ENCODE measurements around the gene ECT2.

Gene ECT2

GRCh38 chr3:172750368-172751174 lies at the start of gene ECT2:
Gene ECT2 (plus strand): TSS chr3:172750726. CDS start chr3:172754531, 3,805 bp downstream.
- TF ChIP-seq GATA2 (IDR thresholded peaks at IDR 0.05; ENCODE audit: low read depth, low read length): no peak
- TF ChIP-seq GATA3 (IDR thresholded peaks at IDR 0.05; ENCODE audit: low read depth, low read length): no peak

- no peak for TF ChIP-seq GATA3 (IDR thresholded peaks at IDR 0.05; ENCODE audit: low read depth, low read length)
- no peak for TF ChIP-seq GATA2 (IDR thresholded peaks at IDR 0.05; ENCODE audit: low read depth, low read length)
These were observed 49.5 kb upstream of the ECT2 start for GRCh38 chr3:172700936-172701455.

- TF ChIP-seq GATA2 (IDR thresholded peaks at IDR 0.05; ENCODE audit: low read depth, low read length) (no peak), GATA3 (IDR thresholded peaks at IDR 0.05; ENCODE audit: low read depth, low read length) (no peak)
These were observed 48.8 kb upstream of the ECT2 start for GRCh38 chr3:172701751-172702150.

- TF ChIP-seq GATA2 (IDR thresholded peaks at IDR 0.05; ENCODE audit: low read depth, low read length) (no peak), GATA3 (IDR thresholded peaks at IDR 0.05; ENCODE audit: low read depth, low read length) (no peak)
These were observed 48.3 kb upstream of the ECT2 start for GRCh38 chr3:172702256-172702655.

GRCh38 chr3:172704001-172704400 lies 46.5 kb upstream of the ECT2 start:
- no peak for TF ChIP-seq GATA3 (IDR thresholded peaks at IDR 0.05; ENCODE audit: low read depth, low read length)
- no peak for TF ChIP-seq GATA2 (IDR thresholded peaks at IDR 0.05; ENCODE audit: low read depth, low read length)

GRCh38 chr3:172705170-172705569 lies 45.4 kb upstream of the ECT2 start:
- TF ChIP-seq GATA3 (IDR thresholded peaks at IDR 0.05; ENCODE audit: low read depth, low read length) (no peak), GATA2 (IDR thresholded peaks at IDR 0.05; ENCODE audit: low read depth, low read length) (no peak)

- TF ChIP-seq GATA2 (IDR thresholded peaks at IDR 0.05; ENCODE audit: low read depth, low read length) (no peak), GATA3 (IDR thresholded peaks at IDR 0.05; ENCODE audit: low read depth, low read length) (no peak)
These were observed 43.5 kb upstream of the ECT2 start for GRCh38 chr3:172707030-172707429.

- no peak for TF ChIP-seq GATA2 (IDR thresholded peaks at IDR 0.05; ENCODE audit: low read depth, low read length)
- TF ChIP-seq GATA3 (IDR thresholded peaks at IDR 0.05; ENCODE audit: low read depth, low read length): no peak
These were observed 42.6 kb upstream of the ECT2 start for GRCh38 chr3:172707967-172708366.

- TF ChIP-seq GATA2 (IDR thresholded peaks at IDR 0.05; ENCODE audit: low read depth, low read length) (no peak), GATA3 (IDR thresholded peaks at IDR 0.05; ENCODE audit: low read depth, low read length) (no peak)
These were observed 41.4 kb upstream of the ECT2 start for GRCh38 chr3:172708921-172709773.

GRCh38 chr3:172709774-172710663 lies 40.5 kb upstream of the ECT2 start:
- TF ChIP-seq GATA3 (IDR thresholded peaks at IDR 0.05; ENCODE audit: low read depth, low read length) (no peak), GATA2 (IDR thresholded peaks at IDR 0.05; ENCODE audit: low read depth, low read length) (no peak)

GRCh38 chr3:172710664-172711453 lies 39.7 kb upstream of the ECT2 start, which contains the start of gene NCEH1:
Gene NCEH1 (minus strand): TSS chr3:172711067. CDS start chr3:172710984, 83 bp downstream.
- no peak for TF ChIP-seq GATA3 (IDR thresholded peaks at IDR 0.05; ENCODE audit: low read depth, low read length)
- no peak for TF ChIP-seq GATA2 (IDR thresholded peaks at IDR 0.05; ENCODE audit: low read depth, low read length)

GRCh38 chr3:172711454-172711795 lies 39.1 kb upstream of the ECT2 start:
- no peak for TF ChIP-seq GATA3 (IDR thresholded peaks at IDR 0.05; ENCODE audit: low read depth, low read length)
- no peak for TF ChIP-seq GATA2 (IDR thresholded peaks at IDR 0.05; ENCODE audit: low read depth, low read length)

- no peak for TF ChIP-seq GATA3 (IDR thresholded peaks at IDR 0.05; ENCODE audit: low read depth, low read length)
- no peak for TF ChIP-seq GATA2 (IDR thresholded peaks at IDR 0.05; ENCODE audit: low read depth, low read length)
These were observed 37.2 kb upstream of the ECT2 start for GRCh38 chr3:172713316-172713715.
